Measurements from ENCODE around the gene TBC1D5. TPM values are rescaled to one million over a fixed set of nuclear protein-coding genes. Genes with fewer than 3 reads are reported as not detected.

The TBC1D5 gene
- total RNA-seq, 1 experiment from 2014 or later: 26.1 TPM

- ChIA-PET CTCF (no interaction called here), POLR2A (no interaction called here)
- peaks cover 13% of the 10 kb centered on the region for H3K4me1 Mint-ChIP-seq
- no peaks in the 10 kb centered on the region for H3K27me3 Mint-ChIP-seq (ENCODE audit: low read depth)
- no peak overlapping the region for H3K4me3 Mint-ChIP-seq
- ATAC-seq (no peak), DNase-seq (ENCODE audit: low spot score) (no peak)
- peak overlapping the region; percentile 87; the same call in 1 of the 2 replicates for H3K27ac Mint-ChIP-seq
- TF ChIP-seq ZNF423 (CRISPR knock-in tag; IDR thresholded peaks at IDR 0.05): no peak
- TF ChIP-seq AFF4 (CRISPR knock-in tag; IDR thresholded peaks at IDR 0.05; ENCODE audit: borderline replicate concordance): no peak
- TF ChIP-seq USF2 (CRISPR knock-in tag; IDR thresholded peaks at IDR 0.05): no peak
- no peak for TF ChIP-seq ARID4B (CRISPR knock-in tag; IDR thresholded peaks at IDR 0.05; ENCODE audit: borderline replicate concordance)
- TF ChIP-seq ZNF219 (CRISPR knock-in tag; IDR thresholded peaks at IDR 0.05; ENCODE audit: borderline replicate concordance): no peak
- no peak for TF ChIP-seq TEAD4 (CRISPR knock-in tag; IDR thresholded peaks at IDR 0.05)
- no peak for TF ChIP-seq TP53 (CRISPR knock-in tag; IDR thresholded peaks at IDR 0.05)
- TF ChIP-seq ZBTB21 (CRISPR knock-in tag; IDR thresholded peaks at IDR 0.05; ENCODE audit: borderline replicate concordance): no peak
- no peak for TF ChIP-seq JUN (CRISPR knock-in tag; IDR thresholded peaks at IDR 0.05)
- no peak for TF ChIP-seq CDX4 (CRISPR knock-in tag; IDR thresholded peaks at IDR 0.05; ENCODE audit: borderline replicate concordance)
- TF ChIP-seq FOXP1 (CRISPR knock-in tag; IDR thresholded peaks at IDR 0.05; ENCODE audit: borderline replicate concordance): no peak
- TF ChIP-seq E2F4 (CRISPR knock-in tag; IDR thresholded peaks at IDR 0.05; ENCODE audit: borderline replicate concordance, low read depth): no peak
- TF ChIP-seq ZNF317 (CRISPR knock-in tag; IDR thresholded peaks at IDR 0.05; ENCODE audit: borderline replicate concordance, low read depth): no peak
- no peak for TF ChIP-seq ZNF263 (CRISPR knock-in tag; IDR thresholded peaks at IDR 0.05; ENCODE audit: low read depth)
- no peak for TF ChIP-seq RORB (CRISPR knock-in tag; IDR thresholded peaks at IDR 0.05)
- TF ChIP-seq OVOL2 (CRISPR knock-in tag; IDR thresholded peaks at IDR 0.05; ENCODE audit: borderline replicate concordance): no peak
- TF ChIP-seq ZNF425 (CRISPR knock-in tag; conservative IDR thresholded peaks at IDR 0.05): no peak
- no peaks in the 10 kb centered on the region for H3K36me3 Mint-ChIP-seq
- no peaks in the 10 kb centered on the region for H3K9me3 Mint-ChIP-seq
These were observed 68.2 kb downstream of the TBC1D5 start for GRCh38 chr3:17674082-17674686.

Measured in WTC11 (cell line).